Measurements from ENCODE around the gene ARID5B.
"Not testable (repeated sequence)": the region's sequence is repeated elsewhere in the genome, so short reads cannot be mapped to it uniquely, and the experiment has no call there.

ARID5B gene

GRCh38 chr10:61971003-61971325, 69.5 kb downstream of the ARID5B start:
- no peak for DNase-seq

- DNase-seq, result no peak
Measured at GRCh38 chr10:61973169-61973568, 71.7 kb downstream of the ARID5B start.

GRCh38 chr10:61973906-61974305, 72.4 kb downstream of the ARID5B start:
- DNase-seq, result no peak

- peak; percentile 12 for DNase-seq
Measured at GRCh38 chr10:61974601-61975390, 73.3 kb downstream of the ARID5B start.

- no peak for DNase-seq
Measured at GRCh38 chr10:61975391-61975932, 74.0 kb downstream of the ARID5B start.

- DNase-seq, result not testable (repeated sequence)
Measured at GRCh38 chr10:61976951-61977721, 75.6 kb downstream of the ARID5B start.

- no peak for DNase-seq
Measured at GRCh38 chr10:61978965-61979364, 77.5 kb downstream of the ARID5B start.

GRCh38 chr10:61981460-61981859, 80.0 kb downstream of the ARID5B start:
- no peak for DNase-seq

GRCh38 chr10:61983255-61983654, 81.8 kb downstream of the ARID5B start:
- no peak for DNase-seq

GRCh38 chr10:61984803-61985418, 83.4 kb downstream of the ARID5B start:
- no peak for DNase-seq

GRCh38 chr10:61985715-61986114, 84.2 kb downstream of the ARID5B start:
- no peak for DNase-seq

- DNase-seq, result no peak
Measured at GRCh38 chr10:61986382-61986781, 84.9 kb downstream of the ARID5B start.

GRCh38 chr10:61986788-61987492, 85.4 kb downstream of the ARID5B start:
- no peak for DNase-seq

GRCh38 chr10:61987537-61987936, 86.0 kb downstream of the ARID5B start:
- DNase-seq, result no peak

- DNase-seq, result peak; percentile 46
Measured at GRCh38 chr10:61987951-61988379, 86.5 kb downstream of the ARID5B start.

GRCh38 chr10:61989995-61990760, 88.7 kb downstream of the ARID5B start:
- DNase-seq, result no peak

GRCh38 chr10:61990761-61991135, 89.2 kb downstream of the ARID5B start:
- no peak for DNase-seq

- no peak for DNase-seq
Measured at GRCh38 chr10:61991166-61991565, 89.7 kb downstream of the ARID5B start.

GRCh38 chr10:61992059-61992460, 90.6 kb downstream of the ARID5B start:
- DNase-seq, result no peak

GRCh38 chr10:61992671-61993668, 91.5 kb downstream of the ARID5B start:
- DNase-seq, result no peak

Measured in RPMI8226 (cell line).